ENCODE data around the gene CPT1C.

Gene CPT1C

DNA sequence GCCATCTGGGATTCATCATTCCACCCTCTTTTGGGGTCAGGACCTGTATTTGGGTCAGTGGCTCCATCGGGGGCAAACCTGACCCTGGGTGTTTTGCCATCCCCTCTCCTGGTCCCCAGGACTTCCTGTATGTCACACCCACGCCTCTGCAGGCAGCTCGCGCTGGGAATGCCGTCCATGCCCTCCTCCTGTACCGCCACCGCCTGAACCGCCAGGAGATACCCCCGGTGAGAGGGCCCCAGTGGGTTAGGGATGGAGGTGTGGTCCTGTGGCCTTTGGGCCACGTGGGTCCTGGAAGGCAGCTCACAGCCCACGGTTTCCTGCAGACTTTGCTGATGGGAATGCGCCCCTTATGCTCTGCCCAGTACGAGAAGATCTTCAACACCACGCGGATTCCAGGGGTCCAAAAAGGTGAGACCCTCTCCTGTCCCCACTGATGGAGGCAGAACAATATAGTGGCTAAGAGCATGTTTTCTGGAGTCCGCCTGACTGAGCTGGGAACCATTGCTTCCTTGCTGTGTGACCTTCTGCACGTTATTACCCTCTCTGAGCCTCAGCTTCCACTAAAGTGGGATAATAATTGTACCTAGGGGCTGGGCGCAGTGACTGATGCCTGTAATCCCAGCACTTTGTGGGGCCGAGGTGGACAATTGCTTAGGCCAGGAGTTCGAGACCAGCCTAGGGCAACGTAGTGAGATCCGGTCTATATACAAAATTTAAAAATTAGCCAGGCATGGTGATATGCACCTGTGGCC, 14.1 kb downstream of the CPT1C start:
- H3K4me3 ChIP-seq (replicated peaks; ENCODE audit: low read depth, low read length): no peak overlapping the region
- no peak for TF ChIP-seq CTCF (IDR thresholded peaks at IDR 0.05; ENCODE audit: low read depth, low read length, missing control alignments)
- DNase-seq (ENCODE audit: extremely low read depth, low read depth): no peak

- DNase-seq (ENCODE audit: extremely low read depth, low read depth): no peak
- H3K4me3 ChIP-seq (replicated peaks; ENCODE audit: low read depth, low read length): no peak overlapping the region
- TF ChIP-seq CTCF (IDR thresholded peaks at IDR 0.05; ENCODE audit: low read depth, low read length, missing control alignments): no peak
Measured at GRCh38 chr19:49705919-49706318, 15.0 kb downstream of the CPT1C start.

DNA sequence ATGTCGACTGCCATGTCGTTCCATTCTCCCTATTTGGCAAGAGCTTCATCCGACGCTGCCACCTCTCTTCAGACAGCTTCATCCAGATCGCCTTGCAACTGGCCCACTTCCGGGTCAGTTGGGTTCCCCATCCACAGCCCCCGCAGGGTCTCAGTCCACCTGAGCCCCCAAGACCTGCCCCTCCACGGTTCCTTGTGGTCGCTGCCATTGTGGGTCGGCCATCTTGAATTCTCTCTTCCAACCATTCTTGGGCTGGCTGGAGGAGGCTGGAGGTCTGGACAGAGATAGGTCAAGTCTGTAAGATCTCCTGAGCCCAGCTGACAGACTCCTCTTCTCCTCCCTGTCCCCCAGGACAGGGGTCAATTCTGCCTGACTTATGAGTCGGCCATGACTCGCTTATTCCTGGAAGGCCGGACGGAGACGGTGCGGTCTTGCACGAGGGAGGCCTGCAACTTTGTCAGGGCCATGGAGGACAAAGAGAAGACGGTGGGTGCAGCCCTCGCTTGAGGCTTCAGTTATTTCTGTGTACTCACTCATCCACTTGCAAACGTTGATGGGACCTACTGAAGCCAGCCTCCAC, 19.5 kb downstream of the CPT1C start:
- H3K4me3 ChIP-seq (replicated peaks; ENCODE audit: low read depth, low read length): no peak overlapping the region
- TF ChIP-seq CTCF (IDR thresholded peaks at IDR 0.05; ENCODE audit: low read depth, low read length, missing control alignments): no peak
- DNase-seq (ENCODE audit: extremely low read depth, low read depth): no peak

GRCh38 chr19:49712397-49712859, 21.5 kb downstream of the CPT1C start:
- no peak for TF ChIP-seq CTCF (IDR thresholded peaks at IDR 0.05; ENCODE audit: low read depth, low read length, missing control alignments)
- DNase-seq (ENCODE audit: extremely low read depth, low read depth): peak; percentile 73
- H3K4me3 ChIP-seq (replicated peaks; ENCODE audit: low read depth, low read length): peak overlapping the region; percentile 33

DNA sequence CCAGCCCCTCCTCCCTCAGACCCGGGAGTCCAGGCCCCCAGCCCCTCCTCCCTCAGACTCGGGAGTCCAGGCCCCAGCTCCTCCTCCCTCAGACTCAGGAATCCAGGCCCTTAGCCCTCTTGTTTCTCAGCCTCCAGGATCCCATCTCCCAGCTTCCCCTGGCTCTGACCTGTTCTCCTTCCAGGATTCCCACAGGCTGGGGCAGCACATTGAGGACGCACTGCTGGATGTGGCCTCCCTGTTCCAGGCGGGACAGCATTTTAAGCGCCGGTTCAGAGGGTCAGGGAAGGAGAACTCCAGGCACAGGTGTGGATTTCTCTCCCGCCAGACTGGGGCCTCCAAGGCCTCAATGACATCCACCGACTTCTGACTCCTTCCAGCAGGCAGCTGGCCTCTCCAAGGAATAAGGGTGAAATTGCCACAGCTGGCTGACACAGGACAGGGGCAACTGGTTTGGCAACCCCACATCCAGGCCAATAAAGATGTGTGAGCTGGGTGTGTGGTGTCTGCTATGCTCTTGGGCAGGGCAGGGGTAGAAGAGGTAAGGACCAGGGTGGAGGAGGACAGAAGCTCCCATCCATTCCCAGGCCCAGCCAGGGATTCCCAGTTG, 22.4 kb downstream of the CPT1C start:
- peak overlapping the region; percentile 33; the same call in 1 of the 2 replicates for H3K4me3 ChIP-seq (replicated peaks; ENCODE audit: low read depth, low read length)
- no peak for TF ChIP-seq CTCF (IDR thresholded peaks at IDR 0.05; ENCODE audit: low read depth, low read length, missing control alignments)
- DNase-seq (ENCODE audit: extremely low read depth, low read depth): no peak

DNA sequence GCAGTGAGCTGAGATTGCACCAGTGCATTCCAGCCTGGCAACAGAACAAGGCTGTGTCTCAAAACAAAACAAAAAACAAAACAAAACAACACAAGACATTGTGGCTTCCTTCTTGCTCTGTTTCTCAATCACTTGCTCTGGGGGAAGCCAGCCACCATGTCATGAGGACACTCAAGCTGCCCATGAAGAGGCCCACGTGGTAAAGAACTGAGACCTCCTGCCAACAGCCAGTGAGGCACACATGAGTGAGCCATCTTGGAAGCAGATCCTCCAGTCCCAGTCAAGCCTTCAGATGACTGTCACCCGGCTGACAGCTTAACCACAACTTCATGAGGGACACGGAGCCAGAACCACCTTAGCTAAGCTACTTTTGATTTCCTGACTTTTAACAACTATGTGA, 25.2 kb downstream of the CPT1C start:
- H3K4me3 ChIP-seq (replicated peaks; ENCODE audit: low read depth, low read length): no peak overlapping the region
- no peak for DNase-seq (ENCODE audit: extremely low read depth, low read depth)
- no peak for TF ChIP-seq CTCF (IDR thresholded peaks at IDR 0.05; ENCODE audit: low read depth, low read length, missing control alignments)
